ENCODE results near the gene SKP1.
"Not testable (repeated sequence)": the region's sequence is repeated elsewhere in the genome, so short reads cannot be mapped to it uniquely, and the experiment has no call there.

Gene SKP1

DNA sequence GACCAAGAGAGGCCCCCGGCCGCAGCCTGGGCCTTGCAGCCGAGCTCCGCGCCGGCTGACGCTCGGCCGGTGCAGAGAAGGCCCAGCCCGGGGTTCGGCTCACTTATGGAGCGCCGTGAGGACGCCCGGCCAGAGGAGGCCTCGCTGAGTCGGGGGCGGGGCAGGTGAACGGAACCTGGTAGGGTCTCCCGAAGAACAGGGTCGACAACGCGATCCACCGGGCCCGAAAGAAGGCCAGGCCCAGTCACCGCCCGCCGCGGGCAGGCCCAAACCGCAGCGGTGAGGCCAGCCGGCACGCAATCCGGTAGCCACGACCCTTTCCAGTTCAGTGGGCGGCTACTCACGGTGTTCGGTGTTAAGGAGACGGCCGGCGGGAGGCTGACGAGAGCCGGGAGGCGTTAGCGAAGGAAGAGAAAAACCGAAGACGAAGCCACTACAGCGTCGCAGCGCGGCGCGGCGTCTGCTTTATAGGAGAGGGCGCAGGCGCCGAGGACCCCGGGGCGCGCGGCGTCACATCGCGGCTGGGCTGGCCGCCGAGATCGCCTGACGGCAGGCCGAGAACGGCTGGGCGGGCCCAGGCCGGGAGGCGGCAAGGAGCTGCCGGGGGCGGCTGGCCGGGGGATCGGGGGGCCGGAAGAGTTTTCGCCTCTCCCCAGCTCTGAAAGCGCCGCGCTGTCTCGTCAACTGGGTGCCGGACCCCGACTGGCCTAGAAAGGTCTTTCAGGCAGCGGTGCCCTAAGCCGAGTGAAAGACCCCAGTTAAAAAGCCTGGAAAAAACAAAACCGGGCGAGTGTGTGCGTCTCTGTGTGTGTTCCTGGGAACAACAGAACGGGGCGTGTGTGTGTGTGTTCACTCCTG lies at the start of gene SKP1:
Gene SKP1, minus strand, starts transcription at position 440 of the 858 bp plus-strand sequence. CDS start 2,928 bp downstream, outside the sequence.
- peak; percentile 98 for TF ChIP-seq POLR2A (IDR thresholded peaks at IDR 0.05; ENCODE audit: low read depth, low read length)
- FAIRE-seq (no peak), DNase-seq (ENCODE audit: insufficient read length, low spot score) (peak; percentile 71)

GRCh38 chr5:134225780-134226440 lies 49.2 kb upstream of the SKP1 start, which contains the start of gene PPP2CA:
PPP2CA (minus strand) TSS chr5:134226073; CDS start chr5:134225861, 212 bp downstream.
- peak; percentile 83 for TF ChIP-seq POLR2A (IDR thresholded peaks at IDR 0.05; ENCODE audit: low read depth, low read length)
- peak; percentile 88 for FAIRE-seq
- peak; percentile 90 for DNase-seq (ENCODE audit: insufficient read length, low spot score)

GRCh38 chr5:134224888-134225779 lies 48.4 kb upstream of the SKP1 start:
- FAIRE-seq, result no peak
- peak; percentile 38 for DNase-seq (ENCODE audit: insufficient read length, low spot score)

DNA sequence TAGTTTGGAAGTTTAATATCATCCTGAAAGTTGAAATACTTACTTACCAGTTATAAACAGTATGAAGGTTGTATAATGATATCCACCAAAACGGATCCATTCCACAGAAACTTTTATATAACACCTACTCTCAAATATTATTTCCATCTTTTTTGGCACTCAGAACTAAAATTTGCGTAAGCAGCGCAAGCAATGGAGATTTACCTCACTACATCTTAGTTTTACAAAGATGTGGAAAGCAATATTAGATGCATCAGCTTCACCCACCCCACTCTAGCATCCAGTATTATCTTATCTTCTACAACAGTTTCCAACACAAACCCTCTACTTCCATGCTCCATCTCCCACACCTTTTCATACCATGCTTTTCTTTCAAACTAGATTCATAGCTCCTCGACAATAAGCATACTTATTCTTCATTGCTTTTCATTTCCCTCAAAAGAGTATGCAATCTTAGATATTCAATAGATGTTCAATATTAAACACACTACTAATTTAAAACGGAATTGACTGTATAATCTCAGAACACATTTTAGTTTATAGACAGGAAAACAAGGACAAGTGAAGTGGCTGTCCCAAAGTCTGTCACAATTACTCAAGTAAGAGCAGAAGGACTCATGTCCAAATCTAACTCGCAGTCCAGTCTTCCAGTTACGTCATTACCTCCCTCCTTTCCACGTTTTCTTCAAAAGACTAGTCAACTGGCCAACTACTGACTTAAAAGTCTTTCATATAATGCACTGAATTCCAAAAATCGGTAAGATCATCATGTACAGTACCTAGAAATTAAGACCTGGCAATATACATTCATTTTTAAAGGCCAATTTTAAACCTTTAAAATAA lies 46.9 kb upstream of the SKP1 start:
- DNase-seq (ENCODE audit: insufficient read length, low spot score) (no peak), FAIRE-seq (no peak)
- no peak for TF ChIP-seq POLR2A (IDR thresholded peaks at IDR 0.05; ENCODE audit: low read depth, low read length)

More at GRCh38 chr5:134224888-134225779, 48.4 kb upstream of the SKP1 start:
- no peak for TF ChIP-seq POLR2A (IDR thresholded peaks at IDR 0.05; ENCODE audit: low read depth, low read length)

DNA sequence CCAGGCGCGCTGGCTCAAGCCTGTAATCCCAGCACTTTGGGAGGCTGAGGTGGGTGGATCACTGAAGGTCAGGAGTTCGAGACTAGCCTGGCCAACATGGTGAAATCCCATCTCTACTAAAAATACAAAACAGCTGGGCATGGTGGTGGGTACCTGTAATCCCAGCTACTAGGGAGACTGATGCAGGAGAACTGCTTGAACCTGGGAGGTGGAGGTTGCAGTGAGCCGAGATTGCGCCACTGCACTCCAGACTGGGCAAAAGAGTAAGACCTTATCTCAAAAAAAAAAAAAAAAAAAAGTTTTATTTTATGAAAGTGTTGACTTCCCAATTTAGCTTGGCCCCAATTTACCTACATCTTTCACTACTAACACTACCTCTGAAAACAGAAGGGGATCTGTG lies 44.9 kb upstream of the SKP1 start:
- not testable (repeated sequence) for DNase-seq (ENCODE audit: insufficient read length, low spot score); FAIRE-seq

GRCh38 chr5:134215757-134216156 lies 39.0 kb upstream of the SKP1 start:
- no peak for TF ChIP-seq POLR2A (IDR thresholded peaks at IDR 0.05; ENCODE audit: low read depth, low read length)
- FAIRE-seq (no peak), DNase-seq (ENCODE audit: insufficient read length, low spot score) (no peak)

DNA sequence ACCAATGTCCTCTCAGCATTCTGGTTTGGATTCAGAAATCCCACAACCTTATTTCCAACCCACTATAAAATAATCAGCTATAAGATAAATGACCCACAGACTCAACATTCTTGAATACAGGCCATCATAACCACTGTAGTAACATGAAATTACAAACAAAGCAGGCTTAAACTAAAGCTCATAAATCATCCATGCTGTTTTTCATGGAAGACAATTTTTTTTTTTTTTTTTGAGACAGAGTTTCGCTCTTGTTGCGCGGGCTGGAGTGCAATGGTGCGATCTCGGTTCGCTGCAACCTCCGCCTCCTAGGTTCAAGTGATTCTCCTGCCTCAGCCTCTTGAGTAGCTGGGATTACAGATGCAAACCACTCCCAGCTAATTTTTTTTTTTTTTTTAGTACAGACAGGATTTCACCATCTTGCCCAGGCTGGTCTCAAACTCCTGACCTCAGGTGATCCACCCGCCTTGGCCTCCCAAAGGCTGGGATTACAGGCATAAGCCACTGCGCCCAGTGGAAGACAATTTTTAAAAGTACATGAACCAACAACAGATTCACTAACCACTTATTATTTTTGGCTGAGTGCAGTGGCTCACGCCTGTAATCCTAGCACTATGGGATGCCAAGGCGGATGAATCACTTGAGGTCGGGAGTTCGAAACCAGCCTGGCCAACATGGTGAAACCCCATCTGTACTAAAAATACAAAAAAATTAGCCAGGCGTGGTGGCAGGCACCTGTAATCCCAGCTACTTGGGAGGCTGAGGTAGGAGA lies 34.7 kb upstream of the SKP1 start:
- FAIRE-seq; DNase-seq (ENCODE audit: insufficient read length, low spot score): not testable (repeated sequence)

- FAIRE-seq (no peak), DNase-seq (ENCODE audit: insufficient read length, low spot score) (no peak)
- TF ChIP-seq POLR2A (IDR thresholded peaks at IDR 0.05; ENCODE audit: low read depth, low read length), result no peak
These were observed 32.9 kb upstream of the SKP1 start for GRCh38 chr5:134209477-134210245.

GRCh38 chr5:134207696-134208095 lies 30.9 kb upstream of the SKP1 start:
- DNase-seq (ENCODE audit: insufficient read length, low spot score) (no peak), FAIRE-seq (no peak)
- TF ChIP-seq POLR2A (IDR thresholded peaks at IDR 0.05; ENCODE audit: low read depth, low read length), result no peak

GRCh38 chr5:134206627-134207160 lies 29.9 kb upstream of the SKP1 start:
- no peak for TF ChIP-seq POLR2A (IDR thresholded peaks at IDR 0.05; ENCODE audit: low read depth, low read length)
- no peak for FAIRE-seq
- DNase-seq (ENCODE audit: insufficient read length, low spot score), result no peak

DNA sequence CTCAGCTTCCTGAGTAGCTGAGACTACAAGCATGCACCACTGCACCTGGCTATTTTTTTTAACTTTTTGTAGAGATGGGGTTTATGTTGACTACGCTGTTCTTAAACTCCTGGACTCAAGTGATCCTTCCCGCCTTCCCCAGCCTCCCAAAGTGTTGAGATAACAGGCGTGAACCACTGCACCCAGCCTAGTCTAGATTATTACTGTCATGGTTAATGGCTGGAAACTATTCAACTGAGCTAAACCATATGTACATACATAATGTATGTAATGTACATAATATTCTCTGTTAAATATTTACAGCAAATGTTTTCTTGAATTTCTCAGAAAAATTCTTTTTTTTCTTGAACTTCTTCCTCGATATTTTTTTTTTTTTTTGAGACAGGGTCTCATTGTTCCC lies 27.8 kb upstream of the SKP1 start:
- no peak for DNase-seq (ENCODE audit: insufficient read length, low spot score)
- TF ChIP-seq POLR2A (IDR thresholded peaks at IDR 0.05; ENCODE audit: low read depth, low read length), result no peak
- no peak for FAIRE-seq

All from H54 (cell line).